B cell (primary cell): ENCODE data around the gene PHF21A. TPM values are rescaled to one million over a fixed set of nuclear protein-coding genes. Genes with fewer than 3 reads are reported as not detected.

Experiments
- ATAC-seq: fragments of 200-7000 bp; cut with Tn5 transposase; one replicate; pipeline ENCODE4 v1.10.0; 2021; ENCODE audit warnings: low read depth, mild to moderate bottlenecking, moderate number of reproducible peaks, moderate library complexity
- CTCF ChIA-PET: fragments of 350-600 bp; sonication (Branson Sonifier 250); formaldehyde crosslinking; loops from one replicate; lab custom pipeline; 2021; ENCODE audit warnings: antibody characterized with exemption, inconsistent platforms; lab: Charles Lee
- POLR2A ChIA-PET: fragments of 350-600 bp; sonication (Branson Sonifier 250); formaldehyde crosslinking; loops from one replicate; lab custom pipeline; 2021; ENCODE audit warnings: antibody characterized with exemption; lab: Charles Lee
- DNase-seq: peaks from one replicate; pipeline ENCODE4 v3.0.0; 2013
- H2AFZ ChIP-seq: 2 replicates; pipeline ENCODE4 v1.6.1; 2012; ENCODE audit warnings: mild to moderate bottlenecking, low read depth, low read length; ENCODE audit not compliant: insufficient read depth, poor library complexity, severe bottlenecking
- H3K27ac ChIP-seq, 2 donors: 1 replicate in 1 of 2; 2 replicates in 1 of 2; pipeline ENCODE4 v1.5.1; 2012 to 2013; ENCODE audit warnings: low read length in 2 of 2, mild to moderate bottlenecking in 2 of 2, moderate library complexity in 1 of 2
- H3K27me3 ChIP-seq, 4 experiments: fragments of 200-600 bp in 1 of 4; sonication (generic) in 1 of 4; replicated peaks in 1 of 4; 1 replicate in 2 of 4; 2 replicates in 2 of 4; pipeline versions ENCODE4 v1.6.1 to v1.7.0; 2013 to 2016; ENCODE audit warnings: low read length in 3 of 4, mild to moderate bottlenecking in 2 of 4, mixed read lengths in 1 of 4, moderate library complexity in 1 of 4; ENCODE audit not compliant: insufficient read depth in 4 of 4, control insufficient read depth in 3 of 4; ENCODE audit errors: control extremely low read depth in 1 of 4
- H3K36me3 ChIP-seq, 2 experiments: replicated peaks in 1 of 2; 1 replicate in 1 of 2; 2 replicates in 1 of 2; pipeline versions ENCODE4 v1.6.1 to v1.7.1; 2013; ENCODE audit warnings: low read length in 1 of 2; ENCODE audit not compliant: insufficient read depth in 2 of 2, control insufficient read depth in 1 of 2; ENCODE audit errors: control extremely low read depth in 1 of 2, extremely low read depth in 1 of 2
- H3K4me1 ChIP-seq, 2 donors: fragments of 200-600 bp in 1 of 2; sonication (generic) in 1 of 2; 1 replicate in 1 of 2; 2 replicates in 1 of 2; pipeline versions ENCODE4 v1.5.1 to v1.6.1; 2013 to 2017; ENCODE audit warnings: low read length in 2 of 2; ENCODE audit not compliant: control insufficient read depth in 2 of 2, insufficient read depth in 2 of 2
- H3K4me2 ChIP-seq: replicated peaks from 2 replicates; pipeline ENCODE3; 2012; ENCODE audit warnings: mild to moderate bottlenecking, low read depth, low read length; ENCODE audit not compliant: poor library complexity, severe bottlenecking
- H3K4me3 ChIP-seq, 5 experiments: fragments of 200-600 bp in 1 of 5; sonication (generic) in 1 of 5; 1 replicate in 3 of 5; 2 replicates in 2 of 5; pipeline versions ENCODE4 v1.5.1 to v1.7.0; 2011 to 2016; ENCODE audit warnings: low read length in 4 of 5, mild to moderate bottlenecking in 4 of 5, low read depth in 2 of 5, control low read depth in 1 of 5, moderate library complexity in 1 of 5; ENCODE audit not compliant: insufficient read depth in 1 of 5; ENCODE audit errors: control extremely low read depth in 1 of 5, extremely low read depth in 1 of 5
- H3K79me2 ChIP-seq: fragments of 200-600 bp; sonication (generic); one replicate; pipeline ENCODE4 v1.6.0; 2016; ENCODE audit warnings: low read length; ENCODE audit not compliant: control insufficient read depth, insufficient read depth
- H3K9ac ChIP-seq: fragments of 200-600 bp; sonication (generic); 2 replicates; pipeline ENCODE4 v1.6.1; 2017; ENCODE audit warnings: mild to moderate bottlenecking, low read length, moderate library complexity
- H3K9me3 ChIP-seq, 3 donors: one replicate each; pipeline versions ENCODE4 v1.6.1 to v1.7.1; 2013; ENCODE audit warnings: low read length in 2 of 3; ENCODE audit not compliant: control insufficient read depth in 2 of 3, insufficient read depth in 1 of 3; ENCODE audit errors: control extremely low read depth in 1 of 3
- H4K20me1 ChIP-seq: 2 replicates; pipeline ENCODE4 v1.6.0; 2012; ENCODE audit warnings: mild to moderate bottlenecking, low read length; ENCODE audit not compliant: insufficient read depth, control insufficient read depth, poor library complexity, severe bottlenecking
- H3K27ac Mint-ChIP-seq: one replicate; pipeline ENCODE4 v1.8.0; 2021; ENCODE audit warnings: mixed read lengths
- H3K27me3 Mint-ChIP-seq: one replicate; pipeline ENCODE4 v1.8.0; 2021; ENCODE audit warnings: mixed read lengths
- H3K4me1 Mint-ChIP-seq: one replicate; pipeline ENCODE4 v1.8.0; 2021; ENCODE audit warnings: mixed read lengths
- H3K4me3 Mint-ChIP-seq: one replicate; pipeline ENCODE4 v1.8.0; 2021; ENCODE audit warnings: mixed read lengths
- H3K9me3 Mint-ChIP-seq: one replicate; pipeline ENCODE4 v1.8.0; 2022; ENCODE audit warnings: mixed read lengths; ENCODE audit not compliant: insufficient read depth
- EZH2 ChIP-seq: IDR thresholded peaks from 2 replicates; pipeline ENCODE4 v1.6.1; 2012; ENCODE audit warnings: borderline replicate concordance, low read depth, mild to moderate bottlenecking, moderate library complexity, low read length; ENCODE audit not compliant: insufficient read depth, poor library complexity, severe bottlenecking
- WGBS: methylation state at CpG from one replicate; pipeline ENCODE4 v1.1.5; 2013; ENCODE audit warnings: missing lambda C conversion rate; ENCODE audit not compliant: insufficient coverage; 5-methylcytosine and 5-hydroxymethylcytosine counted together
- intact Hi-C: fragments of 100-400 bp; cut with micrococcal nuclease; formaldehyde crosslinking; loops from one replicate; pipeline ENCODE4 v1.10.0; 2022
- polyA plus RNA-seq: library from polyadenylated mRNA; depleted of rRNA; stranded (reverse); fragments of >200 nt; gene quantifications from 2 replicates; pipeline ENCODE4 v1.2.3, GENCODE V29; 2012
- total RNA-seq, 2 donors: library from RNA; stranded (reverse); fragments of 120-200 nt in 1 of 2; gene quantifications; 1 replicate in 1 of 2; 2 replicates in 1 of 2; pipeline versions ENCODE4 v1.2.3 to v1.2.4, GENCODE V29; 2013 to 2022
- TF ChIP-seq, protein P1 (sequence below): fragments of 200-600 bp; IDR thresholded peaks from one replicate; pipeline ENCODE4 v1.8.0; 2022; ENCODE audit warnings: antibody characterized with exemption, mild to moderate bottlenecking

The PHF21A gene
- total and polyA plus RNA-seq, 2 donors (not counting 1 experiment from before 2014, with no cell fraction given), result 41.9 to 103 TPM

DNA sequence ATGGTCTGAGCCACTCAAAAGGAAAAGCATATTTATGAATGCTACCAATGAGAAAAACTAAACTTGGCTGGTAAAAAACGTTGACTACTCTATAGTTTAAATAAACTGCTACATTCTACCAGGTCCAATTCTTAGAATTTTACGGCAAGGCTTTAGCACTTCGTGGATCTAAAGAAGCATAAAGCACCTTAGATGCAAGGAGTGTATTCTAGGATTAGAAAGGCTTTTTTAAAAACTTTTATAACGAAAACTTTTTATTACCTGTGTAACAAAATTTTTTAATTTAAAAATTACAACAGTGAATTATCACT is 13.9 kb downstream of the PHF21A start:
- peaks cover 93% of the 10 kb centered on the region for H3K79me2 ChIP-seq
- H4K20me1 ChIP-seq, result peaks cover 43% of the 10 kb centered on the region
- no peak overlapping the region for H3K4me3 ChIP-seq
- Mint-ChIP-seq H3K4me1 (peaks cover 18% of the 10 kb centered on the region), H3K27me3 (no peaks in the 10 kb centered on the region), H3K4me3 (no peak overlapping the region), H3K27ac (no peak overlapping the region), H3K9me3 (no peaks in the 10 kb centered on the region)
- no peaks in the 10 kb centered on the region for H3K9me3 ChIP-seq
- WGBS, result no CpG with 5 or more reads among the region's 4 CpGs
- H3K9ac ChIP-seq, result no peak overlapping the region
- H3K27me3 ChIP-seq, result no peaks in the 10 kb centered on the region
- no peak for ATAC-seq
- ChIA-PET POLR2A (no interaction called here), CTCF (no interaction called here)
- no peak for DNase-seq
- no peak overlapping the region for H3K4me2 ChIP-seq
- H3K27ac ChIP-seq, result no peak overlapping the region
- intact Hi-C loops, result no loop called here
- TF ChIP-seq EZH2, result no peak
- TF ChIP-seq, protein P1, sequence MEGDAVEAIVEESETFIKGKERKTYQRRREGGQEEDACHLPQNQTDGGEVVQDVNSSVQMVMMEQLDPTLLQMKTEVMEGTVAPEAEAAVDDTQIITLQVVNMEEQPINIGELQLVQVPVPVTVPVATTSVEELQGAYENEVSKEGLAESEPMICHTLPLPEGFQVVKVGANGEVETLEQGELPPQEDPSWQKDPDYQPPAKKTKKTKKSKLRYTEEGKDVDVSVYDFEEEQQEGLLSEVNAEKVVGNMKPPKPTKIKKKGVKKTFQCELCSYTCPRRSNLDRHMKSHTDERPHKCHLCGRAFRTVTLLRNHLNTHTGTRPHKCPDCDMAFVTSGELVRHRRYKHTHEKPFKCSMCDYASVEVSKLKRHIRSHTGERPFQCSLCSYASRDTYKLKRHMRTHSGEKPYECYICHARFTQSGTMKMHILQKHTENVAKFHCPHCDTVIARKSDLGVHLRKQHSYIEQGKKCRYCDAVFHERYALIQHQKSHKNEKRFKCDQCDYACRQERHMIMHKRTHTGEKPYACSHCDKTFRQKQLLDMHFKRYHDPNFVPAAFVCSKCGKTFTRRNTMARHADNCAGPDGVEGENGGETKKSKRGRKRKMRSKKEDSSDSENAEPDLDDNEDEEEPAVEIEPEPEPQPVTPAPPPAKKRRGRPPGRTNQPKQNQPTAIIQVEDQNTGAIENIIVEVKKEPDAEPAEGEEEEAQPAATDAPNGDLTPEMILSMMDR, result no peak
- H3K4me1 ChIP-seq, result no peaks in the 10 kb centered on the region
- H3K36me3 ChIP-seq, result no peaks in the 10 kb centered on the region
- H2AFZ ChIP-seq, result no peak overlapping the region

- Histone ChIP-seq H3K9me3 (no peaks in the 10 kb centered on the region), H4K20me1 (peaks cover 38% of the 10 kb centered on the region), H3K9ac (no peak overlapping the region), H2AFZ (no peak overlapping the region), H3K36me3 (no peaks in the 10 kb centered on the region), H3K27me3 (no peaks in the 10 kb centered on the region), H3K27ac (no peak overlapping the region), H3K4me1 (no peaks in the 10 kb centered on the region), H3K79me2 (peaks cover 93% of the 10 kb centered on the region), H3K4me3 (no peak overlapping the region), H3K4me2 (no peak overlapping the region)
- TF ChIP-seq EZH2, result no peak
- TF ChIP-seq, protein P1, result no peak
- ATAC-seq (no peak), DNase-seq (no peak)
- Mint-ChIP-seq H3K4me3 (no peak overlapping the region), H3K9me3 (no peaks in the 10 kb centered on the region), H3K27ac (no peak overlapping the region), H3K27me3 (no peaks in the 10 kb centered on the region), H3K4me1 (peaks cover 18% of the 10 kb centered on the region)
- WGBS, result 100% methylated on average over 1 of the region's 5 CpGs
- POLR2A ChIA-PET, result no interaction called here
- CTCF ChIA-PET, result no interaction called here
- intact Hi-C loops, result no loop called here
These were observed 14.5 kb downstream of the PHF21A start for GRCh38 chr11:46106530-46107407.
